ENCODE results near the gene OPN1SW. TPM values are rescaled to one million over a fixed set of nuclear protein-coding genes. Genes with fewer than 3 reads are reported as not detected.
A peak's percentile ranks its signal among the peaks of the same experiment; 100 is the strongest.

The OPN1SW gene
- total and polyA plus RNA-seq, 9 of the 15 experiments (the other 6 are each of a cell fraction or from before 2014, with no cell fraction given): 0.84 to 1.0 TPM; not detected in 7

DNA sequence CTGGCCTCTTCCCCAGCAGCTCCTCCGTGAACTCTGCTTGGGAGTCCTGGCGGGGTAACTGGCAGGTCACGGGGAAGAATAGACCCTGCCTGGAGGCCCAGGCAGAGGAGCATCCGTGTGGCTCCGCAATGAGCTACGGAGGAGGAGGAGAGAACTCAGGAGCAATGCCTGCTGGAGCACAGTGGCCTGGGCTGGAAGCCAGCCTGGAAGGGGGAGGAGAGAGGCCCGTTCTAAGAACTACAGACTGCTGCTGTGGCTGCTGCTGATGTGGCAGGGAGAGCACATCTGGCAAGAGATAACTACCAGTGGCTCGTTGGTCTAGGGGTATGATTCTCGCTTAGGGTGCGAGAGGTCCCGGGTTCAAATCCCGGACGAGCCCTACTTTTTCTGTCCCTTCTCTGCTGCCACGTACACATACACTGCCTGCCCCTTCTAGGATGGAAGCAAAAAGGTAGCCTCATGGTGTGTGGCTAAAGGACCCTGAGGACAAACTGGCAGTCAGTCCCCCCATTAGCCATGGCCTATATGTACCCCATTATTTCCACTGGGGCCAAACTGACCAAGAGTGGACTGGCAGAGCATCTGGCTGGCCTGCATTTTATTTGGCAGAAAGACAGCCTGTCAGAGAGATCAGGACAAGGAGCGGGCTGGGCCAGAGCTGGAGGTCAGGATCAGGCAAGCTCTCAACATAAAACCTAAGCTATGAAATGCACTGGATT lies 7.7 kb upstream of the OPN1SW start (continued):
- TF ChIP-seq SMARCE1 (IDR thresholded peaks at IDR 0.05) (peak; percentile 57; the same call in 1 of the 2 replicates), NEUROD1 (IDR thresholded peaks at IDR 0.05; ENCODE audit: borderline replicate concordance, low read depth, low read length, partially characterized antibody) (peak; percentile 69), NCOA1 (IDR thresholded peaks at IDR 0.05; ENCODE audit: low read depth) (peak; percentile 38; the same call in 1 of the 2 replicates), CBX8 (IDR thresholded peaks at IDR 0.05; ENCODE audit: borderline replicate concordance, extremely low read depth, low read depth, low read length, poor library complexity, severe bottlenecking) (no peak), ZNF121 (CRISPR knock-in tag; conservative IDR thresholded peaks at IDR 0.05) (peak; percentile 92), REST (IDR thresholded peaks at IDR 0.05; ENCODE audit: borderline replicate concordance) (peak; percentile 10; the same call in 1 of the 2 replicates), REST (CRISPR knock-in tag; IDR thresholded peaks at IDR 0.05; ENCODE audit: low read depth) (peak; percentile 57; the same call in 1 of the 2 replicates), FOXM1 (IDR thresholded peaks at IDR 0.05; ENCODE audit: low read depth) (0 out of 2 replicates have a peak, but pooled peaks have one; percentile 17), FOXM1 (CRISPR knock-in tag; IDR thresholded peaks at IDR 0.05; ENCODE audit: low read depth) (0 out of 2 replicates have a peak, but pooled peaks have one; percentile 53), ZC3H4 (CRISPR knock-in tag; IDR thresholded peaks at IDR 0.05; ENCODE audit: borderline replicate concordance) (no peak), RBM34 (IDR thresholded peaks at IDR 0.05; ENCODE audit: borderline replicate concordance, insufficient read depth, low read length) (no peak), ZNF280A (IDR thresholded peaks at IDR 0.05; ENCODE audit: low read depth, partially characterized antibody) (no peak), ESRRA (IDR thresholded peaks at IDR 0.05; ENCODE audit: borderline replicate concordance, low read depth) (peak; percentile 61; the same call in 1 of the 2 replicates), TRIM24 (IDR thresholded peaks at IDR 0.05) (peak in 1 of 2 experiments; percentile 85; a peak in 2 of 4 replicates), CBFA2T2 (conservative IDR thresholded peaks at IDR 0.05) (peak; percentile 38), CSDE1 (IDR thresholded peaks at IDR 0.05) (peak in 1 of 2 experiments; percentile 86; a peak in 2 of 4 replicates), CBX5 (IDR thresholded peaks at IDR 0.05; ENCODE audit: borderline replicate concordance, low read depth) (peak; percentile 10; the same call in 1 of the 2 replicates), ZNF224 (CRISPR knock-in tag; IDR thresholded peaks at IDR 0.05) (no peak), CREBBP (IDR thresholded peaks at IDR 0.05; ENCODE audit: low read depth, low read length) (no peak)

All from K562 (cell line).